DOHH2 (cell line): ENCODE results near the gene ARPC4.
A peak's percentile ranks its signal among the peaks of the same experiment; 100 is the strongest.

Experiments
- CTCF ChIP-seq: fragments of 200-600 bp; sonication (generic); IDR thresholded peaks from one replicate; pipeline ENCODE4 v1.5.1; 2014; ENCODE audit warnings: antibody characterized with exemption, mild to moderate bottlenecking, low read depth, low read length; ENCODE audit not compliant: poor library complexity, severe bottlenecking
- EZH2phosphoT487 ChIP-seq: fragments of 200-600 bp; sonication (generic); IDR thresholded peaks from 2 replicates; pipeline ENCODE4 v1.6.1; 2017; ENCODE audit warnings: borderline replicate concordance, mild to moderate bottlenecking, antibody characterized with exemption, low read length, moderate library complexity, mixed read lengths

- TF ChIP-seq CTCF (peak; percentile 53), EZH2phosphoT487 (no peak)
Measured at GRCh38 chr3:9808345-9809037, 15.6 kb downstream of the ARPC4 start.
